RWPE2 (cell line): ENCODE results near the gene BLACAT1.

Source experiments
- ATAC-seq: fragments of 200-7000 bp; cut with Tn5 transposase; 3 replicates; pipeline ENCODE4 v1.9.1; 2021; ENCODE audit warnings: low read depth
- DNase-seq: peaks from one replicate; pipeline ENCODE4 v3.0.0-alpha.2; 2020; ENCODE audit warnings: low spot score
- H3K27ac ChIP-seq: fragments of 450-650 bp; 2 replicates; pipeline ENCODE4 v1.5.1; 2017; ENCODE audit warnings: mild to moderate bottlenecking; ENCODE audit not compliant: poor library complexity, severe bottlenecking
- H3K27me3 ChIP-seq: fragments of 250-450 bp; sonication (Bioruptor Pico); 2 replicates; pipeline ENCODE4 v1.5.1; 2021; ENCODE audit warnings: mild to moderate bottlenecking, moderate library complexity; ENCODE audit not compliant: insufficient read depth, poor library complexity, severe bottlenecking
- H3K36me3 ChIP-seq: fragments of 250-450 bp; sonication (Bioruptor Pico); 2 replicates; pipeline ENCODE4 v1.5.1; 2020; ENCODE audit warnings: low read depth, mild to moderate bottlenecking, moderate library complexity
- H3K4me1 ChIP-seq: fragments of 250-450 bp; sonication (Bioruptor Pico); 2 replicates; pipeline ENCODE4 v1.5.1; 2021; ENCODE audit warnings: mild to moderate bottlenecking, moderate library complexity; ENCODE audit not compliant: insufficient read depth, poor library complexity, severe bottlenecking
- H3K4me3 ChIP-seq: fragments of 250-450 bp; sonication (Bioruptor Pico); 2 replicates; pipeline ENCODE4 v1.5.1; 2021; ENCODE audit warnings: mild to moderate bottlenecking, moderate library complexity; ENCODE audit not compliant: severe bottlenecking
- H3K9me3 ChIP-seq: fragments of 250-450 bp; sonication (Bioruptor Pico); 2 replicates; pipeline ENCODE4 v1.5.1; 2021; ENCODE audit warnings: mild to moderate bottlenecking, moderate library complexity; ENCODE audit not compliant: severe bottlenecking
- CTCF ChIP-seq: fragments of 450-650 bp; IDR thresholded peaks from one replicate; pipeline ENCODE4 v1.5.1; 2017; ENCODE audit warnings: mild to moderate bottlenecking, moderate library complexity; ENCODE audit not compliant: poor library complexity, severe bottlenecking

Gene BLACAT1

DNA sequence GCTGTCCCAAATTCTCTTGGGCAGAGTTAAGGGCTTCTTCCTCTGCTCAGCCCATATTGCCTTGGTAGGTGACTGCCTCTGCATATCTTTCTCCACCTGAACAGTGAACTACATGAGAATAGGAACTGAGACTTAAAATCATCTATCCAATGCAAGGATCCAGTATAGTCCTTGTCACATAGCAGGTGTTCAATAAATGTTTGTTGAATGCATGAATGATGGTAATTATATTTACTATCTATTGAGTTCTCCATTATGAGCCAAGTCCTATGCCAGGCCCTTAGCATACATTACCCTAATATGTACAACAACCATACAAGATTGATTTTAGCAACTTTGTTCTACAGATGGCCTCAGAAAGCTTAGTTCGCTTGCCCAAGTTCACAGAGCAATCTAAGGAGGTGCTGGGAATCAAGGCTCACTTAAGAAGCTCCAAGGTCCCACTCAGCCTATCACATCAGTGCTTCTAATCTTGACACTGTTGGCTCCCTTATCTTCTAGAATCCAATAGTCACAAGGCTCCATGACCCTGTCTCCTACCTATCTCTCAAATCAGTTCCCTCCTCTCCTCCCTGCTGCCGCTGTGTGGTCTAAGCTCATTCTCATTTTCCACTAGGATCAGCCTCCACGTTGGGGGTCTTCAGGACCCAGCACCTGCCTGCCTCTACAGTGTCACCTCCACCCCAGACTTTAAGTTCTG lies 46.4 kb upstream of the BLACAT1 start:
- no peak for TF ChIP-seq CTCF
- DNase-seq = no peak
- Histone ChIP-seq H3K4me1 (no peaks in the 10 kb centered on the region), H3K36me3 (no peaks in the 10 kb centered on the region; the same call in 1 of the 2 replicates), H3K4me3 (no peak overlapping the region), H3K9me3 (no peaks in the 10 kb centered on the region), H3K27me3 (no peaks in the 10 kb centered on the region), H3K27ac (no peak overlapping the region)
- ATAC-seq = no peak

DNA sequence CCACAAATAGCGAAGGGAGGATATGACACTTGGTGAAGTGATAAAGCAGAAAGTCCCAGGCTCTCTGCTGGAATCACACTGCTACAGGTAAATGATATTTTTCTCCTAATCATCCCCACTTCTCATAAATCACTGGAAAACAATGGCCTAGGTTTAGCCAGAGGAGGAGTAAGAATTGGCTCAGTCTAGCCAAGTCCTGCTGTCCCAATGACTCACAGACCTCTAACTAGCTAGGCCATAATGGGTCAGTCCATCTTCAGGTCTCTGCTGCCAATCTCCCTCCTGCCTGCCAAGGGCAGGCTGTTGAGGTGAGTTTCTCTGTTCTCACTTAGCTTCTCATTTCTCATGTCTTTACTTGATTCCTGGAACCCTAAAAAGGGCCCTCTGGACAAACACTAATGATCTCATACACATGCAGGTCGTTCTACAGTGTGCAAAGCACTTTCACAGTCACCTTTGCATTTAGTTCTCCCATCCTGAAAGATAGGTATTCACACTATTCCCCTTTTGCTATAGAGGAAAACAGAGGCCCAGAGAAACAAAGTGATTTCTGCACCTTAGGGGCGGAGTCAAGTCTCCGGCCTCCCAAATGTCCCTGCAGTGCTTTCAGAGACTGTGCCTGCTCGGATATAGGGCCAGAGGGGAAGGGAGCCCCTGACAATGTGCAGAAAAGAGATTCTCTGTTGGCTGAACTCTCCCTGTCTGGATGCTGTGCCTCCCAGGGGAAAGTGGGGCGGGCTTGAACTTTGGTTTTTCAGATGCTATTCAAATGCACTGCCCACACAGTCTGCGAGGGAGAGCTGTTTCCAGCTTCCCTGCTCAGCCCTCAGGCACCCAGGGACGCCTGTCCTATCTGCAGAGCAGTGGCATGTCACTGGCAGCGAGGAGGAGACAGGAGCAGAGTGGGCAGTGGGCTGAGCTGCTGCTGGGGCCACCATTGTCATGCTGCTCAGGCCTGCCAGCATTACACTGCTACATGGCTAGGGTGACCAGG lies 44.7 kb upstream of the BLACAT1 start:
- Histone ChIP-seq H3K27me3 (no peaks in the 10 kb centered on the region), H3K4me3 (no peak overlapping the region), H3K9me3 (no peaks in the 10 kb centered on the region), H3K36me3 (no peaks in the 10 kb centered on the region), H3K4me1 (no peaks in the 10 kb centered on the region), H3K27ac (no peak overlapping the region)
- no peak for TF ChIP-seq CTCF
- peak; percentile 26; the same call in 2 of the 3 replicates for ATAC-seq
- no peak for DNase-seq

DNA sequence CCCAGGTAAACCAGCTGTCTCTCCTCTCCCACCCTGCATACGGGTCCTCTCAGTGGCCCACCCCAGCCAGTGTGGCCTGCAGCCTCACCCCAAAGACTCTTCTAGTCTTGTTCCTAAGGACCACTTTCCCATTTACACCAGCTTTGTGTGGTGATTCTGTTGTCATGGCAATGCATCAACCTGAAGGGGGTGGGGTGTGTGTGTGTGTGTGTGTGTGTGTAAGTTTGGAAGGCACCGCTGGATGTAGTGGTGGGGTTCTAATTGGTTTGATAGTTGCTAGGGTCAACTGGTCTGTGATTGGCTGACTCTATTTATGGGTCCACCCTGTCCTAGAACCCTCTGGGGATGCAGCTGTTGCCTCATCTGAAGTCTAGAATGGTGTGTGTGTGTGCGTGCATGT lies 43.9 kb upstream of the BLACAT1 start:
- Histone ChIP-seq H3K36me3 (no peaks in the 10 kb centered on the region), H3K27ac (no peak overlapping the region), H3K9me3 (no peaks in the 10 kb centered on the region), H3K27me3 (no peaks in the 10 kb centered on the region), H3K4me3 (no peak overlapping the region), H3K4me1 (no peaks in the 10 kb centered on the region)
- DNase-seq (no peak), ATAC-seq (no peak)
- no peak for TF ChIP-seq CTCF

GRCh38 chr1:205497351-205497750 lies 41.5 kb upstream of the BLACAT1 start:
- no peaks in the 10 kb centered on the region for H3K36me3 ChIP-seq
- no peak for TF ChIP-seq CTCF
- DNase-seq (no peak), ATAC-seq (no peak)
- H3K4me3 ChIP-seq = no peak overlapping the region
- H3K27me3 ChIP-seq = no peaks in the 10 kb centered on the region
- no peak overlapping the region for H3K27ac ChIP-seq
- peaks cover 14% of the 10 kb centered on the region for H3K4me1 ChIP-seq
- H3K9me3 ChIP-seq = no peaks in the 10 kb centered on the region
